Hepatocyte (in vitro differentiated cells): ENCODE results near the gene ZFR2.

ENCODE experiments used
- EZH2 ChIP-seq: fragments of 200-600 bp; sonication (generic); IDR thresholded peaks from 2 replicates; pipeline ENCODE4 v1.6.1; 2016; ENCODE audit warnings: antibody characterized with exemption, mild to moderate bottlenecking, borderline replicate concordance
- EZH2phosphoT487 ChIP-seq: fragments of 200-600 bp; sonication (generic); IDR thresholded peaks from one replicate; pipeline ENCODE4 v1.6.1; 2018; ENCODE audit warnings: antibody characterized with exemption, mild to moderate bottlenecking, low read depth, moderate library complexity; ENCODE audit not compliant: unreplicated experiment, severe bottlenecking
- TF ChIP-seq, protein P1 (sequence below): fragments of 200-600 bp; sonication (generic); IDR thresholded peaks from 2 replicates; pipeline ENCODE4 v1.5.1; 2016; ENCODE audit warnings: antibody characterized with exemption, mild to moderate bottlenecking; ENCODE audit not compliant: poor library complexity

DNA sequence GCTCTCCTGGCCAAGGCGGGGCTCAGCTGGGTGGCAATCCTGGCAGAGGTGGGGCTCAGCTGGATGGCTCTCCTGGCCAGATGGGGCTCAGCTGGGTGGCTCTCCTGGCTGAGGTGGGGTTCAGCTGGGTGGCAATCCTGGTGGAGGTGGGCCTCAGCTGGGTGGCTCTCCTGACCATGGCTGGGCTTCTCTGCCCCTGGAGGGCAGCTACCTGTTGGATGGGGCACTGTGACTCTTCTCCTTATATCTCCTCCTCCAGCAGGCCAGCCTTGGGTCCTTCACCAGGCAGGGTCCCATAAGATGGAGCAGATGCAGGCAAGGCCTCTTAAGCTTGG lies 16.7 kb downstream of the ZFR2 start:
- TF ChIP-seq EZH2phosphoT487 (no peak), EZH2 (no peak)
- TF ChIP-seq, protein P1, sequence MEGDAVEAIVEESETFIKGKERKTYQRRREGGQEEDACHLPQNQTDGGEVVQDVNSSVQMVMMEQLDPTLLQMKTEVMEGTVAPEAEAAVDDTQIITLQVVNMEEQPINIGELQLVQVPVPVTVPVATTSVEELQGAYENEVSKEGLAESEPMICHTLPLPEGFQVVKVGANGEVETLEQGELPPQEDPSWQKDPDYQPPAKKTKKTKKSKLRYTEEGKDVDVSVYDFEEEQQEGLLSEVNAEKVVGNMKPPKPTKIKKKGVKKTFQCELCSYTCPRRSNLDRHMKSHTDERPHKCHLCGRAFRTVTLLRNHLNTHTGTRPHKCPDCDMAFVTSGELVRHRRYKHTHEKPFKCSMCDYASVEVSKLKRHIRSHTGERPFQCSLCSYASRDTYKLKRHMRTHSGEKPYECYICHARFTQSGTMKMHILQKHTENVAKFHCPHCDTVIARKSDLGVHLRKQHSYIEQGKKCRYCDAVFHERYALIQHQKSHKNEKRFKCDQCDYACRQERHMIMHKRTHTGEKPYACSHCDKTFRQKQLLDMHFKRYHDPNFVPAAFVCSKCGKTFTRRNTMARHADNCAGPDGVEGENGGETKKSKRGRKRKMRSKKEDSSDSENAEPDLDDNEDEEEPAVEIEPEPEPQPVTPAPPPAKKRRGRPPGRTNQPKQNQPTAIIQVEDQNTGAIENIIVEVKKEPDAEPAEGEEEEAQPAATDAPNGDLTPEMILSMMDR, result no peak
